ENCODE results near the gene OXTR.

- TF ChIP-seq, protein P1, sequence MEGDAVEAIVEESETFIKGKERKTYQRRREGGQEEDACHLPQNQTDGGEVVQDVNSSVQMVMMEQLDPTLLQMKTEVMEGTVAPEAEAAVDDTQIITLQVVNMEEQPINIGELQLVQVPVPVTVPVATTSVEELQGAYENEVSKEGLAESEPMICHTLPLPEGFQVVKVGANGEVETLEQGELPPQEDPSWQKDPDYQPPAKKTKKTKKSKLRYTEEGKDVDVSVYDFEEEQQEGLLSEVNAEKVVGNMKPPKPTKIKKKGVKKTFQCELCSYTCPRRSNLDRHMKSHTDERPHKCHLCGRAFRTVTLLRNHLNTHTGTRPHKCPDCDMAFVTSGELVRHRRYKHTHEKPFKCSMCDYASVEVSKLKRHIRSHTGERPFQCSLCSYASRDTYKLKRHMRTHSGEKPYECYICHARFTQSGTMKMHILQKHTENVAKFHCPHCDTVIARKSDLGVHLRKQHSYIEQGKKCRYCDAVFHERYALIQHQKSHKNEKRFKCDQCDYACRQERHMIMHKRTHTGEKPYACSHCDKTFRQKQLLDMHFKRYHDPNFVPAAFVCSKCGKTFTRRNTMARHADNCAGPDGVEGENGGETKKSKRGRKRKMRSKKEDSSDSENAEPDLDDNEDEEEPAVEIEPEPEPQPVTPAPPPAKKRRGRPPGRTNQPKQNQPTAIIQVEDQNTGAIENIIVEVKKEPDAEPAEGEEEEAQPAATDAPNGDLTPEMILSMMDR (IDR thresholded peaks at IDR 0.05; ENCODE audit: poor library complexity) = no peak
- TF ChIP-seq EZH2phosphoT487 (IDR thresholded peaks at IDR 0.05; ENCODE audit: low read depth, severe bottlenecking, unreplicated experiment) = no peak
Observed at GRCh38 chr3:8760091-8760490, 9.3 kb downstream of the OXTR start.

Measured in hepatocyte (in vitro differentiated cells).